ENCODE data around the gene HOXA7. TPM values are rescaled to one million over a fixed set of nuclear protein-coding genes. Genes with fewer than 3 reads are reported as not detected.

The HOXA7 gene
- polyA plus RNA-seq (2013, experiment 1 of 2; ENCODE audit: insufficient read length): 0.11 TPM
- polyA plus RNA-seq (2013, experiment 2 of 2; ENCODE audit: insufficient read length): 0.67 TPM

- DNase-seq: no peak
These were observed at the start of gene HOXA7 for GRCh38 chr7:27156508-27156898. Gene HOXA7, minus strand, starts transcription at chr7:27156675. Its CDS starts 130 bp downstream, at chr7:27156545.

- DNase-seq: no peak
These were observed 49.1 kb upstream of the HOXA7 start for GRCh38 chr7:27205325-27206280.

GRCh38 chr7:27204851-27205322 lies 48.4 kb upstream of the HOXA7 start:
- no peak for DNase-seq

- no peak for DNase-seq
These were observed 47.6 kb upstream of the HOXA7 start for GRCh38 chr7:27203964-27204594.

- no peak for DNase-seq
These were observed 47.0 kb upstream of the HOXA7 start for GRCh38 chr7:27203365-27203953.

GRCh38 chr7:27202862-27203134 lies 46.3 kb upstream of the HOXA7 start:
- no peak for DNase-seq

- no peak for DNase-seq
These were observed 45.8 kb upstream of the HOXA7 start for GRCh38 chr7:27202018-27202861.

GRCh38 chr7:27201580-27202017 lies 45.1 kb upstream of the HOXA7 start:
- no peak for DNase-seq

- no peak for DNase-seq
These were observed 44.5 kb upstream of the HOXA7 start for GRCh38 chr7:27200761-27201579.

GRCh38 chr7:27199849-27200760 lies 43.6 kb upstream of the HOXA7 start, which contains the start of gene HOXA13:
Gene HOXA13, minus strand, starts transcription at chr7:27200091. Its CDS starts 14 bp downstream, at chr7:27200077.
- no peak for DNase-seq

GRCh38 chr7:27198871-27199801 lies 42.7 kb upstream of the HOXA7 start:
- no peak for DNase-seq

- no peak for DNase-seq
These were observed 41.8 kb upstream of the HOXA7 start for GRCh38 chr7:27198138-27198841.

GRCh38 chr7:27197137-27198042 lies 40.9 kb upstream of the HOXA7 start:
- no peak for DNase-seq

- DNase-seq: peak; percentile 57
These were observed 39.9 kb upstream of the HOXA7 start for GRCh38 chr7:27196287-27196767.

- DNase-seq: no peak
These were observed 38.4 kb upstream of the HOXA7 start for GRCh38 chr7:27194686-27195379.

GRCh38 chr7:27194002-27194352 lies 37.5 kb upstream of the HOXA7 start:
- DNase-seq: no peak
